ENCODE results near the gene APEH. TPM values are rescaled to one million over a fixed set of nuclear protein-coding genes. Genes with fewer than 3 reads are reported as not detected.

The APEH gene
- total and polyA plus RNA-seq, 2 of the 13 experiments (the other 11 are each of a cell fraction or from before 2014, with no cell fraction given) = 116 to 130 TPM

DNA sequence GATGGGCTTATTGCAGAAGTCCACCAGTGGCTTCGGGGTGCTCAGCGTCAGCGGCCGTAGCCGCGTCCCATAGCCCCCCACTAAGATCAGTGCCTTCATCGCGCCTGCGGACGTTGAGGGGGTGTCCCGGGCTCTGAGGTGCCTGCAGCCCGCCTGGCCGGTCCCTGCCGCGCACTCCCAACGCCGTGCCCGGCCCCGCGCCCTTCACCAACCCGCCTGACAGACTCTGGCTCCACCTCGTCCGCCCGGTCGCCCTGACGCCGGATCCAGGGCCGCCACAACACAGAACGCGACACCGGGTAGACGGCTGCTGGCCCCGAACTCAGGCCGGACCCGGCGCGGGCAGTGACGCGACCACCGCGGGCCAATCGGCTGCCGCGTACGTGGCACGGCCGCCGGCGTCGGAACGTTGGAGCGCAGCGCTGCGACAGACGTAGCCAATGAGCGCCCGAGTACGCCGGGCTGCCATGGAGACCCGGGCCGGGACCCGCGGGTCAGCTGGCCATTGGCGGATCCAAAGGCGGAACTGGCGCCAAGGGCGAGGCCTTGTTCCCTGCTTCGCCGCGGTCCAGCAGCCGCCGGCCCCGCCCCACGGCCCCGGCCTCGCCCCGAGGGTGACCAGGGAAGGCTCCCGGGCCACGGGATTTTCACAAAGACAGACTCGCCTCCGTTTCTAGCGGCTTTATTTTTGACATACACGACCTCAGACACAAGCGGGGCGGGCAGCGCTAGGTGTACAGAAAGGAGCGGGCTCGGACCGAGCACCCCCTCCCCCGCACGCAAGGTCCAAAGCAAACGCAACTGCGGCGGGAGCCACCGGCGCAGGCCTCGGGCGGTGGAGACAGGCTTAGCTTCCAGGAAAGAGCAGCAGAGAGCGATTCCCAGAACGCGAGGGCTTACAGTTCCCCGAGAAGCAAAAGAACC lies 49.7 kb downstream of the APEH start, which contains the start of gene GMPPB (continued):
- TF ChIP-seq, protein P1, sequence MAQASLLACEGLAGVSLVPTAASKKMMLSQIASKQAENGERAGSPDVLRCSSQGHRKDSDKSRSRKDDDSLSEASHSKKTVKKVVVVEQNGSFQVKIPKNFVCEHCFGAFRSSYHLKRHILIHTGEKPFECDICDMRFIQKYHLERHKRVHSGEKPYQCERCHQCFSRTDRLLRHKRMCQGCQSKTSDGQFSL (CRISPR knock-in tag; IDR thresholded peaks at IDR 0.05) = no peak
- TF ChIP-seq, protein P2, sequence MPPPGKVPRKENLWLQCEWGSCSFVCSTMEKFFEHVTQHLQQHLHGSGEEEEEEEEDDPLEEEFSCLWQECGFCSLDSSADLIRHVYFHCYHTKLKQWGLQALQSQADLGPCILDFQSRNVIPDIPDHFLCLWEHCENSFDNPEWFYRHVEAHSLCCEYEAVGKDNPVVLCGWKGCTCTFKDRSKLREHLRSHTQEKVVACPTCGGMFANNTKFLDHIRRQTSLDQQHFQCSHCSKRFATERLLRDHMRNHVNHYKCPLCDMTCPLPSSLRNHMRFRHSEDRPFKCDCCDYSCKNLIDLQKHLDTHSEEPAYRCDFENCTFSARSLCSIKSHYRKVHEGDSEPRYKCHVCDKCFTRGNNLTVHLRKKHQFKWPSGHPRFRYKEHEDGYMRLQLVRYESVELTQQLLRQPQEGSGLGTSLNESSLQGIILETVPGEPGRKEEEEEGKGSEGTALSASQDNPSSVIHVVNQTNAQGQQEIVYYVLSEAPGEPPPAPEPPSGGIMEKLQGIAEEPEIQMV (CRISPR knock-in tag; IDR thresholded peaks at IDR 0.05; ENCODE audit: low read depth) = peak; percentile 51; the same call in 1 of the 2 replicates
- TF ChIP-seq ATF1 (CRISPR knock-in tag; IDR thresholded peaks at IDR 0.05) (peak; percentile 84), TCF7 (IDR thresholded peaks at IDR 0.05; ENCODE audit: low read depth) (no peak), MAFG (CRISPR knock-in tag; IDR thresholded peaks at IDR 0.05) (no peak), ZNF292 (CRISPR knock-in tag; IDR thresholded peaks at IDR 0.05; ENCODE audit: borderline replicate concordance, low read depth) (no peak), HIVEP1 (CRISPR knock-in tag; IDR thresholded peaks at IDR 0.05) (peak; percentile 42; the same call in 1 of the 2 replicates), REL (CRISPR knock-in tag; conservative IDR thresholded peaks at IDR 0.05) (0 out of 2 replicates have a peak, but pooled peaks have one; percentile 74), RARG (CRISPR knock-in tag; IDR thresholded peaks at IDR 0.05; ENCODE audit: low read depth) (0 out of 2 replicates have a peak, but pooled peaks have one; percentile 45), ZNF660 (CRISPR knock-in tag; IDR thresholded peaks at IDR 0.05; ENCODE audit: borderline replicate concordance, low read depth) (no peak), GPN1 (CRISPR knock-in tag; IDR thresholded peaks at IDR 0.05; ENCODE audit: borderline replicate concordance) (no peak), LCORL (IDR thresholded peaks at IDR 0.05) (no peak), LCORL (CRISPR knock-in tag; IDR thresholded peaks at IDR 0.05) (peak; percentile 40; the same call in 1 of the 2 replicates)
- TF ChIP-seq, protein P3, sequence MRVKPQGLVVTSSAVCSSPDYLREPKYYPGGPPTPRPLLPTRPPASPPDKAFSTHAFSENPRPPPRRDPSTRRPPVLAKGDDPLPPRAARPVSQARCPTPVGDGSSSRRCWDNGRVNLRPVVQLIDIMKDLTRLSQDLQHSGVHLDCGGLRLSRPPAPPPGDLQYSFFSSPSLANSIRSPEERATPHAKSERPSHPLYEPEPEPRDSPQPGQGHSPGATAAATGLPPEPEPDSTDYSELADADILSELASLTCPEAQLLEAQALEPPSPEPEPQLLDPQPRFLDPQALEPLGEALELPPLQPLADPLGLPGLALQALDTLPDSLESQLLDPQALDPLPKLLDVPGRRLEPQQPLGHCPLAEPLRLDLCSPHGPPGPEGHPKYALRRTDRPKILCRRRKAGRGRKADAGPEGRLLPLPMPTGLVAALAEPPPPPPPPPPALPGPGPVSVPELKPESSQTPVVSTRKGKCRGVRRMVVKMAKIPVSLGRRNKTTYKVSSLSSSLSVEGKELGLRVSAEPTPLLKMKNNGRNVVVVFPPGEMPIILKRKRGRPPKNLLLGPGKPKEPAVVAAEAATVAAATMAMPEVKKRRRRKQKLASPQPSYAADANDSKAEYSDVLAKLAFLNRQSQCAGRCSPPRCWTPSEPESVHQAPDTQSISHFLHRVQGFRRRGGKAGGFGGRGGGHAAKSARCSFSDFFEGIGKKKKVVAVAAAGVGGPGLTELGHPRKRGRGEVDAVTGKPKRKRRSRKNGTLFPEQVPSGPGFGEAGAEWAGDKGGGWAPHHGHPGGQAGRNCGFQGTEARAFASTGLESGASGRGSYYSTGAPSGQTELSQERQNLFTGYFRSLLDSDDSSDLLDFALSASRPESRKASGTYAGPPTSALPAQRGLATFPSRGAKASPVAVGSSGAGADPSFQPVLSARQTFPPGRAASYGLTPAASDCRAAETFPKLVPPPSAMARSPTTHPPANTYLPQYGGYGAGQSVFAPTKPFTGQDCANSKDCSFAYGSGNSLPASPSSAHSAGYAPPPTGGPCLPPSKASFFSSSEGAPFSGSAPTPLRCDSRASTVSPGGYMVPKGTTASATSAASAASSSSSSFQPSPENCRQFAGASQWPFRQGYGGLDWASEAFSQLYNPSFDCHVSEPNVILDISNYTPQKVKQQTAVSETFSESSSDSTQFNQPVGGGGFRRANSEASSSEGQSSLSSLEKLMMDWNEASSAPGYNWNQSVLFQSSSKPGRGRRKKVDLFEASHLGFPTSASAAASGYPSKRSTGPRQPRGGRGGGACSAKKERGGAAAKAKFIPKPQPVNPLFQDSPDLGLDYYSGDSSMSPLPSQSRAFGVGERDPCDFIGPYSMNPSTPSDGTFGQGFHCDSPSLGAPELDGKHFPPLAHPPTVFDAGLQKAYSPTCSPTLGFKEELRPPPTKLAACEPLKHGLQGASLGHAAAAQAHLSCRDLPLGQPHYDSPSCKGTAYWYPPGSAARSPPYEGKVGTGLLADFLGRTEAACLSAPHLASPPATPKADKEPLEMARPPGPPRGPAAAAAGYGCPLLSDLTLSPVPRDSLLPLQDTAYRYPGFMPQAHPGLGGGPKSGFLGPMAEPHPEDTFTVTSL (CRISPR knock-in tag; IDR thresholded peaks at IDR 0.05; ENCODE audit: borderline replicate concordance) = no peak
- TF ChIP-seq, protein P4, sequence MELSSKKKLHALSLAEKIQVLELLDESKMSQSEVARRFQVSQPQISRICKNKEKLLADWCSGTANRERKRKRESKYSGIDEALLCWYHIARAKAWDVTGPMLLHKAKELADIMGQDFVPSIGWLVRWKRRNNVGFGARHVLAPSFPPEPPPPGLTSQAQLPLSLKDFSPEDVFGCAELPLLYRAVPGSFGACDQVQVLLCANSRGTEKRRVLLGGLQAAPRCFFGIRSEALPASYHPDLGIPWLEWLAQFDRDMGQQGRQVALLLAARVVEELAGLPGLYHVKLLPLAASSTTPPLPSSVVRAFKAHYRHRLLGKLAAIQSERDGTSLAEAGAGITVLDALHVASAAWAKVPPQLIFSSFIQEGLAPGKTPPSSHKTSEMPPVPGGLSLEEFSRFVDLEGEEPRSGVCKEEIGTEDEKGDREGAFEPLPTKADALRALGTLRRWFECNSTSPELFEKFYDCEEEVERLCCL (CRISPR knock-in tag; IDR thresholded peaks at IDR 0.05; ENCODE audit: borderline replicate concordance) = no peak
- TF ChIP-seq, protein P5, sequence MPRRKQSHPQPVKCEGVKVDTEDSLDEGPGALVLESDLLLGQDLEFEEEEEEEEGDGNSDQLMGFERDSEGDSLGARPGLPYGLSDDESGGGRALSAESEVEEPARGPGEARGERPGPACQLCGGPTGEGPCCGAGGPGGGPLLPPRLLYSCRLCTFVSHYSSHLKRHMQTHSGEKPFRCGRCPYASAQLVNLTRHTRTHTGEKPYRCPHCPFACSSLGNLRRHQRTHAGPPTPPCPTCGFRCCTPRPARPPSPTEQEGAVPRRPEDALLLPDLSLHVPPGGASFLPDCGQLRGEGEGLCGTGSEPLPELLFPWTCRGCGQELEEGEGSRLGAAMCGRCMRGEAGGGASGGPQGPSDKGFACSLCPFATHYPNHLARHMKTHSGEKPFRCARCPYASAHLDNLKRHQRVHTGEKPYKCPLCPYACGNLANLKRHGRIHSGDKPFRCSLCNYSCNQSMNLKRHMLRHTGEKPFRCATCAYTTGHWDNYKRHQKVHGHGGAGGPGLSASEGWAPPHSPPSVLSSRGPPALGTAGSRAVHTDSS (CRISPR knock-in tag; conservative IDR thresholded peaks at IDR 0.05) = no peak
